Transverse colon (tissue), 4 donors: ENCODE results near the gene ARSG. TPM values are rescaled to one million over a fixed set of nuclear protein-coding genes. Genes with fewer than 3 reads are reported as not detected.

Experiments used
- DNase-seq: peaks from one replicate; pipeline ENCODE4 v3.0.0-alpha.2; 2019
- H3K27ac ChIP-seq, 4 donors: fragments of 200-600 bp; sonication (generic); 2 replicates each; pipeline ENCODE4 v1.5.1; 2016 to 2018; ENCODE audit warnings: inconsistent platforms in 4 of 4
- H3K27me3 ChIP-seq: fragments of 200-600 bp; sonication (generic); 2 replicates; pipeline ENCODE4 v1.5.1; 2017; ENCODE audit warnings: inconsistent platforms
- H3K36me3 ChIP-seq, 4 donors: fragments of 200-600 bp; sonication (generic); 2 replicates each; pipeline ENCODE4 v1.5.1; 2017 to 2019; ENCODE audit warnings: inconsistent platforms in 4 of 4
- H3K4me1 ChIP-seq, 4 donors: fragments of 200-600 bp; sonication (generic); 2 replicates each; pipeline ENCODE4 v1.5.1; 2017 to 2020; ENCODE audit warnings: inconsistent platforms in 4 of 4
- H3K4me3 ChIP-seq, 4 donors: fragments of 200-600 bp; sonication (generic); 1 replicate in 1 of 4; 2 replicates in 3 of 4; pipeline versions ENCODE4 v1.5.1 to v1.6.1; 2017 to 2019; ENCODE audit warnings: inconsistent platforms in 4 of 4
- H3K9me3 ChIP-seq, 2 donors: fragments of 200-600 bp; sonication (generic); 2 replicates each; pipeline ENCODE4 v1.5.1; 2017 to 2019; ENCODE audit warnings: inconsistent platforms in 2 of 2
- CTCF ChIP-seq, 5 experiments: fragments of 200-600 bp in 3 of 5; fragments of 450-650 bp in 2 of 5; sonication (generic) in 3 of 5; IDR thresholded peaks; 1 replicate in 2 of 5; 2 replicates in 3 of 5; pipeline ENCODE4 v1.5.1; 2016 to 2017; ENCODE audit warnings: antibody characterized with exemption in 5 of 5, inconsistent platforms in 3 of 5, mild to moderate bottlenecking in 2 of 5, moderate library complexity in 1 of 5
- EP300 ChIP-seq: sonication (generic); formaldehyde crosslinking; IDR thresholded peaks from one replicate; pipeline ENCODE4 v1.6.1; 2017; ENCODE audit warnings: antibody characterized with exemption, low read depth
- POLR2A ChIP-seq: fragments of 450-650 bp; IDR thresholded peaks from one replicate; pipeline ENCODE4 v1.6.1; 2016; ENCODE audit warnings: antibody characterized with exemption, mild to moderate bottlenecking, moderate library complexity
- POLR2AphosphoS5 ChIP-seq, 3 donors: sonication (generic); formaldehyde crosslinking; IDR thresholded peaks; one replicate each; pipeline ENCODE4 v1.6.1; 2016; ENCODE audit warnings: antibody characterized with exemption in 3 of 3
- WGBS, 2 donors: methylation state at CpG; one replicate each; pipeline ENCODE4 v1.1.5; 2018; ENCODE audit warnings: low coverage in 1 of 2; 5-methylcytosine and 5-hydroxymethylcytosine counted together
- in situ Hi-C, 4 donors: fragments of 200-750 bp; cut with MboI; loops; one replicate each; pipeline versions ENCODE4 v1.15.0 to v1.15.1; 2017; ENCODE audit warnings: low sequenced_read_pairs in 3 of 4, low pct_ligation_motif_present in 1 of 4, low pct_unique_long_range_greater_than_20kb in 1 of 4
- intact Hi-C: fragments of 100-400 bp; cut with DNase I; formaldehyde crosslinking; loops from one replicate; pipeline ENCODE4 v1.15.1; 2023; ENCODE audit warnings: low total_unique reads
- total RNA-seq, 4 donors: library from RNA; depleted of rRNA; stranded (reverse); fragments of >200 nt; gene quantifications; one replicate each; pipeline ENCODE4 v1.1.0, GENCODE V29; 2016

The ARSG gene
- total RNA-seq, 4 donors from 2014 or later = 0.41 to 4.4 (median 1.6) TPM; not detected in 1

- H3K27me3 ChIP-seq = peaks cover 29% of the 10 kb centered on the region
- H3K36me3 ChIP-seq = no peaks in the 10 kb centered on the region
- intact Hi-C loops (no loop called here), in situ Hi-C loops (no loop called here)
- H3K4me1 ChIP-seq = no peaks in the 10 kb centered on the region
- TF ChIP-seq POLR2AphosphoS5 (IDR thresholded peaks at IDR 0.05) = no peak
- TF ChIP-seq CTCF (IDR thresholded peaks at IDR 0.05) = no peak
- TF ChIP-seq EP300 = no peak
- TF ChIP-seq POLR2A = no peak
- H3K27ac ChIP-seq = no peak overlapping the region
- DNase-seq = no peak
- no peaks in the 10 kb centered on the region for H3K9me3 ChIP-seq
- no peak overlapping the region for H3K4me3 ChIP-seq
Measured at GRCh38 chr17:68298601-68299000, 7.3 kb downstream of the ARSG start.

- no peak for DNase-seq
- 98% methylated on average over 3 of the region's 3 CpGs; no CpG with 5 or more reads in 1 of the 2 donors for WGBS, 2 donors
- no peak overlapping the region for H3K27ac ChIP-seq
- TF ChIP-seq EP300 (no peak), POLR2AphosphoS5 (IDR thresholded peaks at IDR 0.05) (no peak), CTCF (IDR thresholded peaks at IDR 0.05) (no peak), POLR2A (no peak)
- no peak overlapping the region for H3K4me3 ChIP-seq
- peaks cover 17% of the 10 kb centered on the region for H3K27me3 ChIP-seq
- no peaks in the 10 kb centered on the region for H3K4me1 ChIP-seq
- intact Hi-C loops (no loop called here), in situ Hi-C loops (no loop called here)
- no peaks in the 10 kb centered on the region for H3K36me3 ChIP-seq
- H3K9me3 ChIP-seq = no peaks in the 10 kb centered on the region
Measured at GRCh38 chr17:68299817-68300216, 8.5 kb downstream of the ARSG start.

- Histone ChIP-seq H3K36me3 (no peaks in the 10 kb centered on the region), H3K27me3 (peaks cover under 1% of the 10 kb centered on the region), H3K4me1 (no peaks in the 10 kb centered on the region), H3K4me3 (no peak overlapping the region), H3K27ac (no peak overlapping the region), H3K9me3 (no peaks in the 10 kb centered on the region)
- intact Hi-C loops = no loop called here
- in situ Hi-C loops = no loop called here
- TF ChIP-seq CTCF (IDR thresholded peaks at IDR 0.05) = no peak
- no peak for TF ChIP-seq POLR2AphosphoS5 (IDR thresholded peaks at IDR 0.05)
- 66 to 75% methylated on average over 8 to 9 of the region's 9 CpGs for WGBS, 2 donors
- DNase-seq = no peak
Measured at GRCh38 chr17:68301438-68301959, 10.2 kb downstream of the ARSG start.

- DNase-seq = no peak
- 80 to 91% methylated on average over 3 to 10 of the region's 10 CpGs for WGBS, 2 donors
- in situ Hi-C loops = no loop called here
- Histone ChIP-seq H3K4me3 (no peak overlapping the region), H3K9me3 (no peaks in the 10 kb centered on the region), H3K36me3 (no peaks in the 10 kb centered on the region), H3K27ac (no peak overlapping the region), H3K4me1 (no peaks in the 10 kb centered on the region), H3K27me3 (no peaks in the 10 kb centered on the region)
- no peak for TF ChIP-seq POLR2A
- no peak for TF ChIP-seq CTCF (IDR thresholded peaks at IDR 0.05)
- no peak for TF ChIP-seq POLR2AphosphoS5 (IDR thresholded peaks at IDR 0.05)
- no peak for TF ChIP-seq EP300
- intact Hi-C loops = no loop called here
Measured at GRCh38 chr17:68302066-68302564, 10.8 kb downstream of the ARSG start.
